Measurements from ENCODE around the gene CCNI2. TPM values are rescaled to one million over a fixed set of nuclear protein-coding genes. Genes with fewer than 3 reads are reported as not detected.

Gene CCNI2
- polyA plus RNA-seq, 1 donor (not counting 4 experiments of a cell fraction or from before 2014, with no cell fraction given): not detected

GRCh38 chr5:132767150-132767549, 19.9 kb downstream of the CCNI2 start:
- no peak for FAIRE-seq
- H4K20me1 ChIP-seq (ENCODE audit: control insufficient read depth, extremely low read depth, insufficient read depth, low read length): no peaks in the 10 kb centered on the region

GRCh38 chr5:132768485-132768868, 21.3 kb downstream of the CCNI2 start:
- H3K4me2 ChIP-seq (ENCODE audit: control insufficient read depth, extremely low read depth, insufficient read depth, low read depth, low read length): no peak overlapping the region

More at GRCh38 chr5:132767150-132767549, 19.9 kb downstream of the CCNI2 start:
- Histone ChIP-seq H3K4me3 (ENCODE audit: control insufficient read depth in 2 of 3, extremely low read depth in 1 of 3, insufficient read depth in 2 of 3, low read depth in 1 of 3, low read length in 3 of 3) (no peak overlapping the region), H3K27ac (ENCODE audit: control insufficient read depth, insufficient read depth, low read length) (no peak overlapping the region), H3K9ac (ENCODE audit: control insufficient read depth, extremely low read depth, insufficient read depth, low read length) (no peak overlapping the region), H3K9me1 (ENCODE audit: control insufficient read depth, extremely low read depth, insufficient read depth, low read length) (peaks cover under 1% of the 10 kb centered on the region), H3K27me3 (ENCODE audit: control insufficient read depth, extremely low read depth, insufficient read depth, low read length) (no peaks in the 10 kb centered on the region), H3K36me3 (ENCODE audit: control insufficient read depth in 2 of 2, extremely low read depth in 1 of 2, insufficient read depth in 2 of 2, low read length in 2 of 2) (peaks cover 12 to 20% of the 10 kb centered on the region in 2 experiments), H3K4me1 (ENCODE audit: control insufficient read depth, extremely low read depth, insufficient read depth, low read length) (no peaks in the 10 kb centered on the region), H2AFZ (ENCODE audit: control insufficient read depth, low read length) (no peak overlapping the region), H3K9me3 (ENCODE audit: control insufficient read depth, low read depth, low read length) (no peaks in the 10 kb centered on the region), H3K79me2 (ENCODE audit: control insufficient read depth, insufficient read depth, low read length) (peaks cover 29% of the 10 kb centered on the region), H3K4me2 (ENCODE audit: control insufficient read depth, extremely low read depth, insufficient read depth, low read depth, low read length) (no peak overlapping the region)
- TF ChIP-seq CTCF (optimal IDR thresholded peaks at IDR 0.05 in 1 of 3, IDR thresholded peaks at IDR 0.05 in 1 of 3, conservative IDR thresholded peaks at IDR 0.05 in 1 of 3; ENCODE audit: extremely low read depth in 1 of 3, insufficient read depth in 2 of 3, low read length in 3 of 3): no peak
- no peak for TF ChIP-seq EZH2 (IDR thresholded peaks at IDR 0.05; ENCODE audit: low read length)
- dilution Hi-C loops (cut with MboI; ENCODE audit: extremely low pct_ligation_motif_present, low sequenced_read_pairs): no loop called here
- DNase-seq (ENCODE audit: low read depth, low spot score): no peak

More at GRCh38 chr5:132768485-132768868, 21.3 kb downstream of the CCNI2 start:
- DNase-seq (ENCODE audit: low read depth, low spot score) (no peak), FAIRE-seq (no peak)
- Histone ChIP-seq H3K9me1 (ENCODE audit: control insufficient read depth, extremely low read depth, insufficient read depth, low read length) (peaks cover 2% of the 10 kb centered on the region), H3K9me3 (ENCODE audit: control insufficient read depth, low read depth, low read length) (no peaks in the 10 kb centered on the region), H2AFZ (ENCODE audit: control insufficient read depth, low read length) (no peak overlapping the region), H3K36me3 (ENCODE audit: control insufficient read depth in 2 of 2, extremely low read depth in 1 of 2, insufficient read depth in 2 of 2, low read length in 2 of 2) (peaks cover 7 to 16% of the 10 kb centered on the region in 2 experiments), H3K9ac (ENCODE audit: control insufficient read depth, extremely low read depth, insufficient read depth, low read length) (no peak overlapping the region), H3K79me2 (ENCODE audit: control insufficient read depth, insufficient read depth, low read length) (peaks cover 42% of the 10 kb centered on the region), H4K20me1 (ENCODE audit: control insufficient read depth, extremely low read depth, insufficient read depth, low read length) (no peaks in the 10 kb centered on the region), H3K27me3 (ENCODE audit: control insufficient read depth, extremely low read depth, insufficient read depth, low read length) (no peaks in the 10 kb centered on the region), H3K4me1 (ENCODE audit: control insufficient read depth, extremely low read depth, insufficient read depth, low read length) (no peaks in the 10 kb centered on the region), H3K27ac (ENCODE audit: control insufficient read depth, insufficient read depth, low read length) (no peak overlapping the region), H3K4me3 (ENCODE audit: control insufficient read depth in 2 of 3, extremely low read depth in 1 of 3, insufficient read depth in 2 of 3, low read depth in 1 of 3, low read length in 3 of 3) (no peak overlapping the region)
- dilution Hi-C loops (cut with MboI; ENCODE audit: extremely low pct_ligation_motif_present, low sequenced_read_pairs): no loop called here
- TF ChIP-seq EZH2 (IDR thresholded peaks at IDR 0.05; ENCODE audit: low read length) (no peak), CTCF (optimal IDR thresholded peaks at IDR 0.05 in 1 of 3, IDR thresholded peaks at IDR 0.05 in 1 of 3, conservative IDR thresholded peaks at IDR 0.05 in 1 of 3; ENCODE audit: extremely low read depth in 1 of 3, insufficient read depth in 2 of 3, low read length in 3 of 3) (no peak)

All from keratinocyte (primary cell).